ENCODE data around the gene AOPEP.
A peak's percentile ranks its signal among the peaks of the same experiment; 100 is the strongest.

Gene AOPEP

GRCh38 chr9:95110921-95111525 lies 384.5 kb downstream of the AOPEP start:
- no peak for TF ChIP-seq CTCF (IDR thresholded peaks at IDR 0.05; ENCODE audit: borderline replicate concordance, insufficient read depth, low read depth, low read length)
- H3K4me3 ChIP-seq (ENCODE audit: low read depth, low read length) = no peak overlapping the region

GRCh38 chr9:95111716-95112115 lies 385.2 kb downstream of the AOPEP start:
- no peak for TF ChIP-seq CTCF (IDR thresholded peaks at IDR 0.05; ENCODE audit: borderline replicate concordance, insufficient read depth, low read depth, low read length)
- no peak overlapping the region for H3K4me3 ChIP-seq (ENCODE audit: low read depth, low read length)

- no peak for TF ChIP-seq CTCF (IDR thresholded peaks at IDR 0.05; ENCODE audit: borderline replicate concordance, insufficient read depth, low read depth, low read length)
Observed at GRCh38 chr9:95112436-95113280, 386.2 kb downstream of the AOPEP start.

GRCh38 chr9:95115104-95115503 lies 388.6 kb downstream of the AOPEP start:
- H3K4me3 ChIP-seq (ENCODE audit: low read depth, low read length) = no peak overlapping the region
- no peak for TF ChIP-seq CTCF (IDR thresholded peaks at IDR 0.05; ENCODE audit: borderline replicate concordance, insufficient read depth, low read depth, low read length)

More at GRCh38 chr9:95112436-95113280, 386.2 kb downstream of the AOPEP start:
- H3K4me3 ChIP-seq (ENCODE audit: low read depth, low read length) = no peak overlapping the region

GRCh38 chr9:95116002-95116807 lies 389.7 kb downstream of the AOPEP start:
- TF ChIP-seq CTCF (IDR thresholded peaks at IDR 0.05; ENCODE audit: borderline replicate concordance, insufficient read depth, low read depth, low read length) = peak; percentile 32; the same call in 1 of the 2 replicates
- no peak overlapping the region for H3K4me3 ChIP-seq (ENCODE audit: low read depth, low read length)

GRCh38 chr9:95116808-95117204 lies 390.3 kb downstream of the AOPEP start:
- no peak overlapping the region for H3K4me3 ChIP-seq (ENCODE audit: low read depth, low read length)
- no peak for TF ChIP-seq CTCF (IDR thresholded peaks at IDR 0.05; ENCODE audit: borderline replicate concordance, insufficient read depth, low read depth, low read length)

Data from GM12875 (cell line).